Measurements from ENCODE around the gene POTEJ. TPM values are rescaled to one million over a fixed set of nuclear protein-coding genes. Genes with fewer than 3 reads are reported as not detected.
"Not testable (repeated sequence)": the region's sequence is repeated elsewhere in the genome, so short reads cannot be mapped to it uniquely, and the experiment has no call there.

Gene POTEJ
- total RNA-seq (under 1 TPM; 0.10 to 0.11 TPM), polyA plus RNA-seq (ENCODE audit: insufficient read length in 2 of 2) (not detected)
- long read RNA-seq, donor 1, partial matches to known transcripts, result 0 of 6 reads
- long read RNA-seq, donor 1, other reads (novel, unspliced or antisense), result 6 of 6 reads
- long read RNA-seq, donor 2, result 0 reads
- long read RNA-seq, donor 3, partial matches to known transcripts, result 6 of 6 reads
- long read RNA-seq, donor 3, other reads (novel, unspliced or antisense), result 0 of 6 reads
- long read RNA-seq, donor 4, result 0 reads

DNA sequence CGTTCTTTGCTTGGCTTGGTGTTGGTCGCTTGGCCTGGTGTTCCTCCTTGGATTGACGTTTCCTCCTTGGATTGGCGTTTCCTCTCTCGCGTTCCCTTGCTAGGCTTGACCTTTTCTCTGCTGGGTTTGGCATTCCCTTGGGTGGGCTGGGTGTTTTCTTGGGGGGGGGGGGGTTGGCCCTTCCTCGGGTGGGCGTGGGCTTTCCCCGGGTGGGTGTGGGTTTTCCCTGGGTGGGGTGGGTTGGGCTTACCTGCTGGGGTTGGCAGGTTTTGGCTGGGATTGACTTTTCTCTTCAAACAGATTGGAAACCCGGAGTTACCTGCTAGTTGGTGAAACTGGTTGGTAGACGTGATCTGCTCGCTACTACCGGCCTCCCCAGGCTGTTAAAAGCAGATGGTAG is at the start of gene POTEJ:
TSS of gene POTEJ (plus strand) at position 301 of the 400 bp plus-strand sequence. CDS start at position 394, 93 bp downstream.
- not testable (repeated sequence) for H3K4me1 ChIP-seq (ENCODE audit: control insufficient read depth, insufficient read depth, low read length); H3K27ac ChIP-seq (ENCODE audit: low read depth, low read length); H3K27me3 ChIP-seq (ENCODE audit: control insufficient read depth, insufficient read depth, low read length); H3K4me3 ChIP-seq (ENCODE audit: low read depth, low read length); H3K36me3 ChIP-seq (ENCODE audit: control insufficient read depth, insufficient read depth, low read length); DNase-seq (ENCODE audit: low read depth in 4 of 6, low spot score in 6 of 6); H3K9me3 ChIP-seq (ENCODE audit: control insufficient read depth, insufficient read depth, low read length)
- WGBS (ENCODE audit: insufficient coverage), result no CpG with 5 or more reads among the region's 13 CpGs

DNA sequence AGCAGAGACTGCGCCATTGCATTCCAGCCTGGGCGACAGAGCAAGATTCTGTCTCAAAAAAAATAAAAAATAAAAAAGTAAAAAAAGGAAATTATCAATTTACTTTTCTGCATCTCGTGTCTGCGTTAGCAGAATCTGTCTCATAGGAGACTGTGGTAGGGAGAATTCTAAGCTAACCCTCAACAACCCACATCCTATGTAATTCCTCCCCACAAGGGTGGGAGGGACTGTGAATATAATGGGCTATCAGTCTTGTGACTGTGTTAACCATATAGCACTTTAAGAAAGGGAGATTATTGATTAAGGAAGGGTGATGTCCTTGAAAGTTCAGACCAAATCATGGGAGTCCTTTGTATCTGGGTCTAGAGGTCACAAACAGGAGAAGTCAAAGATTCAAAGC is 45.1 kb upstream of the POTEJ start:
- not testable (repeated sequence) for H3K27me3 ChIP-seq (ENCODE audit: control insufficient read depth, insufficient read depth, low read length); H3K9me3 ChIP-seq (ENCODE audit: control insufficient read depth, insufficient read depth, low read length)
- WGBS (ENCODE audit: insufficient coverage), result no CpG with 5 or more reads among the region's 4 CpGs

DNA sequence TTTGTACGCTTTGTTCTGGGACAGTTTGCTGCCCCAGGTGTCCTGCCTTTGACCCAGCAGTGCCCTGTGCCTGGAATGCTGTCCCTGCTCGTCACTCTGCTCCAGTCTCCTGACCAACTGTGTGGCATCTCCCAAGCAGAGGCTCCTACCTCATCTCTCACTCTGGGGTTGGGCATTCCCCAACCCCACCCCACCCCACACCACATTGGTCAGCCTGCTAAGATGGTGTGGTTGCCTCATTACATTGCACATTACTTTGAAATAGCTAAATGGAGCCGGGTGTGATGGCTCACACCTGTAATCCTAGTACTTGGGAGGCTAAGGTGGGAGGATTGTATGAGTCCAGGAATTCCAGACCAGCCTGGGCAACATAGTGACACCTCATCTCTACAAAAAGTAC is 39.3 kb upstream of the POTEJ start:
- not testable (repeated sequence) for H3K27ac ChIP-seq (ENCODE audit: low read depth, low read length); H3K4me3 ChIP-seq (ENCODE audit: low read depth, low read length); DNase-seq (ENCODE audit: low read depth in 4 of 6, low spot score in 6 of 6); H3K27me3 ChIP-seq (ENCODE audit: control insufficient read depth, insufficient read depth, low read length); H3K4me1 ChIP-seq (ENCODE audit: control insufficient read depth, insufficient read depth, low read length); H3K36me3 ChIP-seq (ENCODE audit: control insufficient read depth, insufficient read depth, low read length); H3K9me3 ChIP-seq (ENCODE audit: control insufficient read depth, insufficient read depth, low read length)
- WGBS (ENCODE audit: insufficient coverage), result no CpG with 5 or more reads among the region's 3 CpGs

More for the DNA sequence above, 45.1 kb upstream of the POTEJ start:
- H3K27ac ChIP-seq (ENCODE audit: low read depth, low read length); H3K36me3 ChIP-seq (ENCODE audit: control insufficient read depth, insufficient read depth, low read length); DNase-seq (ENCODE audit: low read depth in 4 of 6, low spot score in 6 of 6); H3K4me3 ChIP-seq (ENCODE audit: low read depth, low read length); H3K4me1 ChIP-seq (ENCODE audit: control insufficient read depth, insufficient read depth, low read length): not testable (repeated sequence)

DNA sequence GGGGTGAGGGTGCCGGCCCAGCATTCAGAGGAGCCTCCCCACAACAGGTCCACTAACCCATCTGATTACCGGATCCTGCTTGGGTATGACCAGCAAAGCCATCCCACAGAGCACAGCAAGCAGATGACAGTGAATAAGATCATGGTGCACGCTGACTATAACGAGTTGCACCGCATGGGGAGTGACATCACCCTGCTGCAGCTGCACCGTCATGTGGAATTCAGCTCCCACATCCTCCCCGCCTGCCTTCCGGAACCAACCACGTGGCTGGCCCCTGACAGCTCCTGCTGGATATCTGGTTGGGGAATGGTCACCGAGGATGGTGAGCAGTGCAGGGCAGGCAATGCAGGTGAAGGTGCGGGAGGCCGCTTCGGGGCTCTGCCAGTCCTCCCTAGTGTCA is 37.0 kb upstream of the POTEJ start:
- not testable (repeated sequence) for H3K4me1 ChIP-seq (ENCODE audit: control insufficient read depth, insufficient read depth, low read length); H3K36me3 ChIP-seq (ENCODE audit: control insufficient read depth, insufficient read depth, low read length); H3K4me3 ChIP-seq (ENCODE audit: low read depth, low read length); H3K9me3 ChIP-seq (ENCODE audit: control insufficient read depth, insufficient read depth, low read length); H3K27me3 ChIP-seq (ENCODE audit: control insufficient read depth, insufficient read depth, low read length); DNase-seq (ENCODE audit: low read depth in 4 of 6, low spot score in 6 of 6); H3K27ac ChIP-seq (ENCODE audit: low read depth, low read length)
- WGBS (ENCODE audit: insufficient coverage), result no CpG with 5 or more reads among the region's 13 CpGs

DNA sequence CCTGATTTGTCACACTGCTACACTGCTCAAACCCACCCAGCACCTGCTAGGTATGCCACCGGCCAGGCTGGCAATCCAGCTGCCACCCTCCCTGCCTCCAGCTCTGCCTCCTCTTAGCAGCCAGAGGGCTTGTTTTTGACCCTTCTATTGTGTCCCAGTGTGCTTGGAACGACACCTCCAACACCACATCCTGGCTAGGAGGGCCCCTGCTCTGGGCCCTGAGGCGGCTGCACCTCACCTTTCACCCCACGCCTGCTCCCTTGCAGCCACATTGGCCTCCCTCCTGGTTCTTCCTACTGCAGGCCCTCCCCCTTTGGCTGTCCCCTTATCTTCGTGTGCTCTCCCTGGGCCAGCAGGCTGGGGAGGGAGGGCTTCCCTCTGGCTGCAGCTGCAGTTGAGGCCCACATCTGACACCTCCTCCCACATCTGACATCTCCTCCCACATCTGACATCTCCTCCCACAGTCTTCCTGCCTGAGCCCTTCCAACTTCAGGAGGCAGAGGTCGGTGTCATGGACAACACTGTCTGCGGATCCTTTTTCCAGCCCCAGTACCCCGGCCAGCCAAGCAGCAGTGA is 34.9 kb upstream of the POTEJ start:
- no CpG with 5 or more reads among the region's 8 CpGs for WGBS (ENCODE audit: insufficient coverage)
- not testable (repeated sequence) for H3K36me3 ChIP-seq (ENCODE audit: control insufficient read depth, insufficient read depth, low read length)

DNA sequence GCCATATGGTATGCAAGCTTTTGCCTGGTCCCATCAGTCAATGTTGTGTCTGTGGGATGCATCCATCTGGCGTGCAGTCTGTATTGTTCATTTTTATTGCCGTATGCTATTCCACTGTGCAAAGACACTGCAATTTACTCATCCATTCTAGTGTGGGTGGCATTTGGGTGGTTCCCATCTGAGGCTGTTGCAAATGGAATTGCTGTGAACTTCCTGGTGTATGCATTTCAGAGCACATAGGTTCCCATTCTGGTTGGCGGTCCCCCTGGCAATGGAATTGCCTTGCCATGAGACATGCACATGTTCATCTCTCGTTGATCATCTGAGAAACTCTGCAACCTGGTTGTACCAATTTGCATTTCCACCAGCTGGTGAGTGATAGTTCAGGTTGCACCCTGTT is 33.7 kb upstream of the POTEJ start:
- not testable (repeated sequence) for H3K27me3 ChIP-seq (ENCODE audit: control insufficient read depth, insufficient read depth, low read length); DNase-seq (ENCODE audit: low read depth in 4 of 6, low spot score in 6 of 6); H3K4me3 ChIP-seq (ENCODE audit: low read depth, low read length); H3K27ac ChIP-seq (ENCODE audit: low read depth, low read length); H3K36me3 ChIP-seq (ENCODE audit: control insufficient read depth, insufficient read depth, low read length); H3K9me3 ChIP-seq (ENCODE audit: control insufficient read depth, insufficient read depth, low read length); H3K4me1 ChIP-seq (ENCODE audit: control insufficient read depth, insufficient read depth, low read length)
- no CpG with 5 or more reads among the region's 4 CpGs for WGBS (ENCODE audit: insufficient coverage)

More for the DNA sequence above, 34.9 kb upstream of the POTEJ start:
- H3K4me3 ChIP-seq (ENCODE audit: low read depth, low read length); DNase-seq (ENCODE audit: low read depth in 4 of 6, low spot score in 6 of 6); H3K4me1 ChIP-seq (ENCODE audit: control insufficient read depth, insufficient read depth, low read length); H3K27me3 ChIP-seq (ENCODE audit: control insufficient read depth, insufficient read depth, low read length); H3K27ac ChIP-seq (ENCODE audit: low read depth, low read length); H3K9me3 ChIP-seq (ENCODE audit: control insufficient read depth, insufficient read depth, low read length): not testable (repeated sequence)

DNA sequence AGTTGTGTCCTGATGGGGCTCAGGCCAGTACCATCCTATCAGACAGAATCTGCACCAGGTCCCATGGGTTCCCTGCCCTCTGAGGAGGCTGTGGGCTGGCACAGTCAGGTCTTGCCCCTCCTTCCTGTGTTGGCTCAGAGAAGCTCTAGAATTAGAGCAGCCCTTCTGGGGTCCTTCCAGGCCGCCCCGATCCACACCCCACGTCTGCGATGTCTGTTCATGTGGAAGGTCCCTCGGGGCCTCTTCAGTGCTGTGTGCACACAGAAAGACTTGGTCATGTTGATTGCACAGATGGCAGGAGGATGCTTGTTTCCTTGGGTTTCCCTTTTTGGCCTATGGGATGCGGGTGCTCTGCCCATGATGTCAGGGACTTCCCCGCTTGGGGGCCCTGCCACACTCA is 32.1 kb upstream of the POTEJ start:
- H3K4me1 ChIP-seq (ENCODE audit: control insufficient read depth, insufficient read depth, low read length); H3K4me3 ChIP-seq (ENCODE audit: low read depth, low read length); H3K36me3 ChIP-seq (ENCODE audit: control insufficient read depth, insufficient read depth, low read length); H3K27me3 ChIP-seq (ENCODE audit: control insufficient read depth, insufficient read depth, low read length); H3K9me3 ChIP-seq (ENCODE audit: control insufficient read depth, insufficient read depth, low read length); H3K27ac ChIP-seq (ENCODE audit: low read depth, low read length); DNase-seq (ENCODE audit: low read depth in 4 of 6, low spot score in 6 of 6): not testable (repeated sequence)
- no CpG with 5 or more reads among the region's 7 CpGs for WGBS (ENCODE audit: insufficient coverage)

DNA sequence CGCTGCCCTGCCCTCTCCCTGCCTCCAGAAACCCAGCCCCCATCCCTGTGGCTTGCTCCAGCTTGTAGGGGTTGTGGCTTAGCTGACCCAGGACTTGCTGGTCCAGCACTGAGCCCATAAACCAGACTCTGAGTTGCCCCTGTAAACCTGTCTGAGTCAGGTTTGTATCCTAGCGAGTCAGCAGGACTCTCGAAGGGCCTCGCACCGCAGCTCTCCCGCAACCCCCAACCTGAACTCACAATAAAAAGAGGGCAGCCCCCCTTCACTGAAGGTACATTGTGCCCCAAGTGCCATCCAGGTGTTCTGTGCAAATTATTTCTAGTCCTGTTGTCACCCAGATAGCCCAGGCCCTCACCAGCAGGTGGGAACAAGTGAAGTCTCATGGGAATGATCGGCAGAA is 29.7 kb upstream of the POTEJ start:
- DNase-seq (ENCODE audit: low read depth in 4 of 6, low spot score in 6 of 6); H3K4me3 ChIP-seq (ENCODE audit: low read depth, low read length); H3K27me3 ChIP-seq (ENCODE audit: control insufficient read depth, insufficient read depth, low read length); H3K9me3 ChIP-seq (ENCODE audit: control insufficient read depth, insufficient read depth, low read length); H3K36me3 ChIP-seq (ENCODE audit: control insufficient read depth, insufficient read depth, low read length); H3K27ac ChIP-seq (ENCODE audit: low read depth, low read length); H3K4me1 ChIP-seq (ENCODE audit: control insufficient read depth, insufficient read depth, low read length): not testable (repeated sequence)
- WGBS (ENCODE audit: insufficient coverage), result no CpG with 5 or more reads among the region's 7 CpGs

DNA sequence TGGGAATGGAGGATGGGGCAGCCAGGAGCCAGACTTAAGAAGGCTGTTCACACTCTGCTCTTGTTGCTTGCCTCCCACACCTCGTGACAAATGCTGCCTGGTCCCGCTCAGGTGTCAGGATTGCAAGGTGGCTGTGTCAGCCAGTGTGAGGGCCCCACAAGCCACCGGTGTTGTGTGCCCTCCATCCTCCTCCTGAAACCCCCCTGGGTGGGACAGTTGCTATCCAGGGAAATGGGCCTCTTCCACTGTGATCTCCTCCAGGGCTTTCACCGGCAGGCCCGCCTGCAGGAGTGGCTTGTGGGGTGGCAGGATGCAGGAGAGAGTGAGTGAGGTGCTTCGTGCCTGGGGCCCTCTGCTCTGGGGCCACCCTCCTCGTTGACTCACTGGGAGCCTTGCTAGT is 28.3 kb upstream of the POTEJ start:
- H3K27ac ChIP-seq (ENCODE audit: low read depth, low read length); DNase-seq (ENCODE audit: low read depth in 4 of 6, low spot score in 6 of 6); H3K36me3 ChIP-seq (ENCODE audit: control insufficient read depth, insufficient read depth, low read length); H3K4me3 ChIP-seq (ENCODE audit: low read depth, low read length); H3K9me3 ChIP-seq (ENCODE audit: control insufficient read depth, insufficient read depth, low read length); H3K4me1 ChIP-seq (ENCODE audit: control insufficient read depth, insufficient read depth, low read length); H3K27me3 ChIP-seq (ENCODE audit: control insufficient read depth, insufficient read depth, low read length): not testable (repeated sequence)
- WGBS (ENCODE audit: insufficient coverage), result no CpG with 5 or more reads among the region's 7 CpGs

DNA sequence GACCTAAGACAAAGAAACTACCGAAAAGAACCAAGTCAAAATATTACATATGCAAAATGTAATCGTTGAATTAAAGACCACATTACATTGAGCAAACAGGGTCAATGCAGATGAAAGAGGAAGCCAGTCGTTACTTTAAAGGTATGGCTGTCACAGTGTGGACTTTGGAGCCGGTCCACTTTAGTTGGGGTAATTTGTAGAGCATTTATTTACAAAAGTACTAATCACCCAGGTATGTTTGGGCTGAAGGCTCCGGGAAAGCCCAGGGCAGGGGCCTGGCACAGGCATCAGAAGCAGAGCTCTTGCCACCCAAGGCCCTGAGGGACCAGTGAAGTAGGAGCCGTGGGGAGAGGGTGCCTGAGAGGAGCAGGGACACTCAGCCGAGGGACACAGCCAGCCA is 27.7 kb upstream of the POTEJ start:
- H3K4me1 ChIP-seq (ENCODE audit: control insufficient read depth, insufficient read depth, low read length); H3K27me3 ChIP-seq (ENCODE audit: control insufficient read depth, insufficient read depth, low read length); H3K4me3 ChIP-seq (ENCODE audit: low read depth, low read length); H3K27ac ChIP-seq (ENCODE audit: low read depth, low read length); DNase-seq (ENCODE audit: low read depth in 4 of 6, low spot score in 6 of 6); H3K36me3 ChIP-seq (ENCODE audit: control insufficient read depth, insufficient read depth, low read length); H3K9me3 ChIP-seq (ENCODE audit: control insufficient read depth, insufficient read depth, low read length): not testable (repeated sequence)
- WGBS (ENCODE audit: insufficient coverage), result no CpG with 5 or more reads among the region's 7 CpGs
